CD14-positive monocyte (primary cell): ENCODE measurements around the gene CLN6. TPM values are rescaled to one million over a fixed set of nuclear protein-coding genes. Genes with fewer than 3 reads are reported as not detected.
A peak's percentile ranks its signal among the peaks of the same experiment; 100 is the strongest.

Source experiments
- DNase-seq, 3 donors: peaks; one replicate each; pipeline ENCODE4 v3.0.0-alpha.2; 2011 to 2022
- H2AFZ ChIP-seq: 2 replicates; pipeline ENCODE4 v1.6.0; 2012; ENCODE audit warnings: mild to moderate bottlenecking, low read depth, low read length, inconsistent platforms; ENCODE audit not compliant: insufficient read depth, poor library complexity, severe bottlenecking
- H3K27ac ChIP-seq, 2 donors: 1 replicate in 1 of 2; 2 replicates in 1 of 2; pipeline ENCODE4 v1.5.1; 2012 to 2013; ENCODE audit warnings: low read length in 2 of 2, control low read depth in 1 of 2, inconsistent platforms in 1 of 2, low read depth in 1 of 2, mild to moderate bottlenecking in 1 of 2
- H3K27me3 ChIP-seq, 2 donors: one replicate each; pipeline versions ENCODE4 v1.6.0 to v1.6.1; 2011 to 2013; ENCODE audit warnings: low read length in 2 of 2; ENCODE audit not compliant: control insufficient read depth in 2 of 2, insufficient read depth in 2 of 2
- H3K36me3 ChIP-seq, 2 donors: replicated peaks in 1 of 2; 1 replicate in 1 of 2; 2 replicates in 1 of 2; pipeline versions ENCODE4 v1.5.1 to v1.6.1; 2012 to 2013; ENCODE audit warnings: low read length in 2 of 2, control low read depth in 1 of 2, inconsistent platforms in 1 of 2, mild to moderate bottlenecking in 1 of 2; ENCODE audit not compliant: insufficient read depth in 2 of 2, control insufficient read depth in 1 of 2
- H3K4me1 ChIP-seq, 2 donors: 1 replicate in 1 of 2; 2 replicates in 1 of 2; pipeline versions ENCODE4 v1.5.1 to v1.6.1; 2012 to 2013; ENCODE audit warnings: low read length in 2 of 2, control low read depth in 1 of 2, inconsistent platforms in 1 of 2, mild to moderate bottlenecking in 1 of 2, moderate library complexity in 1 of 2; ENCODE audit not compliant: insufficient read depth in 2 of 2, control insufficient read depth in 1 of 2
- H3K4me2 ChIP-seq: replicated peaks from 2 replicates; pipeline ENCODE3; 2012; ENCODE audit warnings: low read length, moderate library complexity, mild to moderate bottlenecking; ENCODE audit not compliant: poor library complexity, severe bottlenecking; ENCODE audit errors: extremely low read depth
- H3K4me3 ChIP-seq, 3 experiments: fragments of 200-600 bp in 1 of 3; sonication (generic) in 1 of 3; replicated peaks in 1 of 3; 1 replicate in 2 of 3; 2 replicates in 1 of 3; pipeline ENCODE4 v1.5.1; 2011 to 2013; ENCODE audit warnings: low read length in 3 of 3, mild to moderate bottlenecking in 3 of 3, control low read depth in 2 of 3, low read depth in 2 of 3, inconsistent platforms in 1 of 3, moderate library complexity in 1 of 3
- H3K79me2 ChIP-seq: 2 replicates; pipeline ENCODE4 v1.6.0; 2012; ENCODE audit warnings: mild to moderate bottlenecking, control low read depth, inconsistent platforms, low read length, moderate library complexity; ENCODE audit not compliant: insufficient read depth
- H3K9ac ChIP-seq: 2 replicates; pipeline ENCODE4 v1.6.0; 2017; ENCODE audit warnings: low read length, mild to moderate bottlenecking; ENCODE audit not compliant: insufficient read depth, poor library complexity, severe bottlenecking
- H3K9me3 ChIP-seq, 2 donors: replicated peaks in 1 of 2; 1 replicate in 1 of 2; 2 replicates in 1 of 2; pipeline versions ENCODE4 v1.5.1 to v1.6.1; 2012 to 2013; ENCODE audit warnings: low read length in 2 of 2, control low read depth in 1 of 2; ENCODE audit not compliant: control insufficient read depth in 1 of 2, insufficient read depth in 1 of 2
- H4K20me1 ChIP-seq: 2 replicates; pipeline ENCODE4 v1.6.0; 2012; ENCODE audit warnings: mild to moderate bottlenecking, low read length, control low read depth, moderate library complexity; ENCODE audit not compliant: insufficient read depth
- H3K27ac Mint-ChIP-seq, 7 donors: one replicate each; pipeline ENCODE4 v1.8.0; 2020; ENCODE audit warnings: mild to moderate bottlenecking in 7 of 7, mixed read lengths in 7 of 7, moderate library complexity in 6 of 7, inconsistent platforms in 2 of 7
- H3K27me3 Mint-ChIP-seq, 3 donors: one replicate each; pipeline ENCODE4 v1.8.0; 2021 to 2022; ENCODE audit warnings: low read depth in 3 of 3, mild to moderate bottlenecking in 3 of 3, mixed read lengths in 3 of 3, moderate library complexity in 3 of 3, inconsistent platforms in 1 of 3
- H3K36me3 Mint-ChIP-seq, 2 donors: one replicate each; pipeline ENCODE4 v1.8.0; 2020; ENCODE audit warnings: mixed read lengths in 2 of 2, inconsistent platforms in 1 of 2, mild to moderate bottlenecking in 1 of 2
- H3K4me1 Mint-ChIP-seq: one replicate; pipeline ENCODE4 v1.8.0; 2020; ENCODE audit warnings: mild to moderate bottlenecking, mixed read lengths
- H3K4me3 Mint-ChIP-seq, 2 donors: one replicate each; pipeline ENCODE4 v1.8.0; 2020; ENCODE audit warnings: mild to moderate bottlenecking in 2 of 2, mixed read lengths in 2 of 2, moderate library complexity in 1 of 2
- H3K9me3 Mint-ChIP-seq, 7 donors: one replicate each; pipeline ENCODE4 v1.8.0; 2020 to 2022; ENCODE audit warnings: mixed read lengths in 7 of 7, mild to moderate bottlenecking in 6 of 7, moderate library complexity in 6 of 7, inconsistent platforms in 2 of 7
- WGBS: methylation state at CpG from one replicate; pipeline ENCODE4 v1.1.5; 2013; ENCODE audit warnings: missing lambda C conversion rate; ENCODE audit not compliant: insufficient coverage; 5-methylcytosine and 5-hydroxymethylcytosine counted together
- intact Hi-C, 2 donors: fragments of 100-400 bp; cut with micrococcal nuclease; formaldehyde crosslinking; loops; one replicate each; pipeline versions ENCODE4 v1.15.0 to v1.15.1; 2023
- polyA minus RNA-seq: library from RNA; depleted of rRNA, polyadenylated mRNA; stranded (reverse); fragments of >200 nt; gene quantifications from 2 replicates; pipeline ENCODE4 v1.2.3, GENCODE V29; 2012
- polyA plus RNA-seq, 3 donors: library from polyadenylated mRNA; depleted of rRNA in 1 of 3; unstranded in 2 of 3; stranded (reverse) in 1 of 3; fragments of 300-500 nt in 2 of 3; fragments of >200 nt in 1 of 3; fragmentation: Illumina TruSeq in 2 of 3; gene quantifications; 1 replicate in 2 of 3; 2 replicates in 1 of 3; pipeline ENCODE4 v1.2.3, GENCODE V29; 2012 to 2021
- total RNA-seq, 12 experiments: library from RNA in 1 of 12; stranded (reverse) in 1 of 12; fragments of 120-200 nt in 1 of 12; gene quantifications; one replicate each; pipeline ENCODE4 v1.2.4 and lab custom pipeline; 2013 to 2026; ENCODE audit warnings: mixed read lengths in 6 of 12, inconsistent platforms in 1 of 12
- TF ChIP-seq, protein P1 (sequence below): fragments of 200-600 bp; IDR thresholded peaks from one replicate; pipeline ENCODE4 v1.8.0; 2022; ENCODE audit warnings: antibody characterized with exemption, mild to moderate bottlenecking

The CLN6 gene
- 9.5 TPM for total RNA-seq (2013)
- 10 to 100 TPM in 1 of 3 donors, 1 to 10 TPM in 2; 3.4 to 37.6 (median 4.2) TPM for polyA plus RNA-seq
- polyA minus RNA-seq: 14.4 and 18.7 TPM in 2 replicates
- total RNA-seq (lab: John Stamatoyannopoulos, UW): 0.42 to 11.5 (median 7.1) reads per million in 11 experiments

GRCh38 chr15:68229386-68230156 is at the start of gene CLN6:
Gene CLN6 (minus strand): TSS chr15:68229728. CDS start chr15:68229584, 144 bp downstream.
- Histone ChIP-seq H3K27me3 (no peaks in the 10 kb centered on the region), H3K4me3 (peak within 1 kb of the TSS; percentile 58 to 93 (median 78)), H3K79me2 (peaks cover 55% of the 10 kb centered on the region), H3K4me2 (peak within 1 kb of the TSS; percentile 99), H3K9me3 (no peaks in the 10 kb centered on the region), H3K9ac (peak within 1 kb of the TSS; percentile 77), H2AFZ (peak within 1 kb of the TSS; percentile 91), H3K27ac (peak within 1 kb of the TSS; percentile 30 to 73), H3K4me1 (peaks cover 62 to 65% of the 10 kb centered on the region in 2 donors), H3K36me3 (no peaks in the 10 kb centered on the region), H4K20me1 (peaks cover 28% of the 10 kb centered on the region)
- H3K4me1 Mint-ChIP-seq: peaks cover 51% of the 10 kb centered on the region
- H3K4me3 Mint-ChIP-seq: peak within 1 kb of the TSS; percentile 94
- peaks cover 0 to 4% (median 2%) of the 10 kb centered on the region in 3 donors for H3K27me3 Mint-ChIP-seq
- 0% methylated on average over 78 of the region's 82 CpGs for WGBS
- DNase-seq: peak; percentile 63 to 73 (median 65)
- H3K27ac Mint-ChIP-seq: peak within 1 kb of the TSS; percentile 84 to 94 (median 89)
- TF ChIP-seq, protein P1, sequence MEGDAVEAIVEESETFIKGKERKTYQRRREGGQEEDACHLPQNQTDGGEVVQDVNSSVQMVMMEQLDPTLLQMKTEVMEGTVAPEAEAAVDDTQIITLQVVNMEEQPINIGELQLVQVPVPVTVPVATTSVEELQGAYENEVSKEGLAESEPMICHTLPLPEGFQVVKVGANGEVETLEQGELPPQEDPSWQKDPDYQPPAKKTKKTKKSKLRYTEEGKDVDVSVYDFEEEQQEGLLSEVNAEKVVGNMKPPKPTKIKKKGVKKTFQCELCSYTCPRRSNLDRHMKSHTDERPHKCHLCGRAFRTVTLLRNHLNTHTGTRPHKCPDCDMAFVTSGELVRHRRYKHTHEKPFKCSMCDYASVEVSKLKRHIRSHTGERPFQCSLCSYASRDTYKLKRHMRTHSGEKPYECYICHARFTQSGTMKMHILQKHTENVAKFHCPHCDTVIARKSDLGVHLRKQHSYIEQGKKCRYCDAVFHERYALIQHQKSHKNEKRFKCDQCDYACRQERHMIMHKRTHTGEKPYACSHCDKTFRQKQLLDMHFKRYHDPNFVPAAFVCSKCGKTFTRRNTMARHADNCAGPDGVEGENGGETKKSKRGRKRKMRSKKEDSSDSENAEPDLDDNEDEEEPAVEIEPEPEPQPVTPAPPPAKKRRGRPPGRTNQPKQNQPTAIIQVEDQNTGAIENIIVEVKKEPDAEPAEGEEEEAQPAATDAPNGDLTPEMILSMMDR: no peak
- H3K36me3 Mint-ChIP-seq: peaks cover 0 to 6% of the 10 kb centered on the region in 2 donors
- H3K9me3 Mint-ChIP-seq: no peaks in the 10 kb centered on the region
- intact Hi-C loops: loop anchor here in 1 of 2 donors (1.0 to 10.0 kb wide), 2 partner anchors 48 to 175 kb away; partner anchors contain the start of genes FEM1B and PIAS1

DNA sequence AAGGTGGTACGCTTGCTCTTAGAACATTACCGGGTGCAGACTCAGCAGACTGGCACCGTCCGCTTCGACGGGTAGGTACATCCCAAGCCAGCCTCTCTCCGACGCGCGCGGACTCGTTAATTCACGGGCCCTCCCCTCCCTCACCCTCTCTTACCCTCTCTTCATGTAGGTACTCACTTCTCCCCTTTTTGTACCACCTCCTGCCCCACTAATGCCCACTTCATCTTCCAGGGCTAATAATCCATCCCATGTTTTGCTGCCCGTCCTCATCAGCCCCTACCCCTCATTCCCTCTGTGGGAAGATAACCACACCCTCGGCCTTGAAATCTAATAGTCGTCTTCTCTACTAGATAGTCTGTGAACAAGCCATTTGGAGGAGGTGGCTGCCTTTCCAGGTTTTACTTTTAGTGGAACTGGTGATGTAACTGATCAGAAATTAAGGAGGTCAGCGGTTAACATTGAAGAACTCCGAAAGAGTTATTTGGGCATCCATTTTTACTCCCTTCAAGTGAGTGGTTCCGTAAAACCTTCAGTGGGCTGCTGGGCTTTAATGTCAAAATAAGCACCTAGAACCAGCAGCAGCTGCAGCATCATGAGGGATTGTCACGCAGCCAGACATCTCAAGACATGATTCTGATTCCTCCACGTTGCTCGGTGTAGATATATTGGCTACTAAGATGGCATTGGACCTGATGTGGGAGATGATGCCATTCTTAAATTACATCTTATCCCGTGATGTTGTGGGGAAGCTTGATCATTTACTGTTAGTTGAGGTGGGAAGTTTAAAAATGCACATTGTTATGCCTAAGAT is 49.3 kb upstream of the CLN6 start:
- Histone ChIP-seq H3K27me3 (no peaks in the 10 kb centered on the region), H3K79me2 (peaks cover 70% of the 10 kb centered on the region), H3K4me1 (peaks cover 48 to 61% of the 10 kb centered on the region in 2 donors), H3K27ac (peak overlapping the region; percentile 96 to 97), H3K36me3 (no peaks in the 10 kb centered on the region), H4K20me1 (peaks cover 55% of the 10 kb centered on the region), H2AFZ (peak overlapping the region; percentile 99), H3K4me2 (peak overlapping the region; percentile 94), H3K4me3 (peak overlapping the region; percentile 75 to 92 (median 88)), H3K9me3 (no peaks in the 10 kb centered on the region), H3K9ac (peak overlapping the region; percentile 94)
- Mint-ChIP-seq H3K4me1 (peaks cover 52% of the 10 kb centered on the region), H3K27me3 (no peaks in the 10 kb centered on the region), H3K4me3 (peak overlapping the region; percentile 91 to 98), H3K27ac (peak overlapping the region; percentile 87 to 96 (median 96)), H3K9me3 (no peaks in the 10 kb centered on the region), H3K36me3 (peaks cover 5 to 7% of the 10 kb centered on the region in 2 donors)
- TF ChIP-seq, protein P1: no peak
- 0% methylated on average over 15 of the region's 23 CpGs for WGBS
- intact Hi-C loops: no loop called here
- DNase-seq: peak; percentile 26 to 39 (median 36)
